Frontal cortex (tissue), 4 donors: ENCODE results near the gene TENM4. TPM values are rescaled to one million over a fixed set of nuclear protein-coding genes. Genes with fewer than 3 reads are reported as not detected.

Experiments
- DNase-seq, 2 donors: peaks; one replicate each; pipeline ENCODE4 v3.0.0; 2012; ENCODE audit warnings: low spot score in 2 of 2
- FAIRE-seq: peaks from 2 replicates; lab custom pipeline; 2012; peaks lifted over from hg19 to GRCh38; lab: Jason Lieb, UNC
- total RNA-seq: library from RNA; depleted of rRNA; stranded (reverse); fragments of >200 nt; gene quantifications from one replicate; pipeline ENCODE4 v1.2.3, GENCODE V29; 2014
- donor health status: control.
- donor health status: control.
- donor health status: control.

Gene TENM4
- total RNA-seq, 1 donor from 2014 or later, result 55.0 TPM

GRCh38 chr11:78801161-78801884, 639.5 kb downstream of the TENM4 start:
- FAIRE-seq (no peak), DNase-seq (no peak)

GRCh38 chr11:78800756-78801155, 640.1 kb downstream of the TENM4 start:
- no peak for DNase-seq
- FAIRE-seq, result no peak

- DNase-seq (no peak), FAIRE-seq (no peak)
These were observed 640.6 kb downstream of the TENM4 start for GRCh38 chr11:78800096-78800690.

- FAIRE-seq, result no peak
- peak in 1 of 2 donors; percentile 33 for DNase-seq
These were observed 642.2 kb downstream of the TENM4 start for GRCh38 chr11:78798663-78799062.

GRCh38 chr11:78797559-78797958, 643.3 kb downstream of the TENM4 start:
- no peak for DNase-seq
- FAIRE-seq, result no peak

GRCh38 chr11:78796956-78797355, 643.9 kb downstream of the TENM4 start:
- no peak for DNase-seq
- FAIRE-seq, result no peak

- DNase-seq (no peak), FAIRE-seq (no peak)
These were observed 645.1 kb downstream of the TENM4 start for GRCh38 chr11:78795621-78796261.

- DNase-seq (no peak), FAIRE-seq (no peak)
These were observed 648.9 kb downstream of the TENM4 start for GRCh38 chr11:78791964-78792363.

GRCh38 chr11:78791254-78791653, 649.6 kb downstream of the TENM4 start:
- DNase-seq (no peak), FAIRE-seq (no peak)

GRCh38 chr11:78790784-78791183, 650.0 kb downstream of the TENM4 start:
- DNase-seq, result no peak
- FAIRE-seq, result no peak

GRCh38 chr11:78789375-78789774, 651.5 kb downstream of the TENM4 start:
- no peak for FAIRE-seq
- no peak for DNase-seq

GRCh38 chr11:78788533-78788932, 652.3 kb downstream of the TENM4 start:
- DNase-seq (no peak), FAIRE-seq (no peak)

- DNase-seq, result peak in 1 of 2 donors; percentile 45
- no peak for FAIRE-seq
These were observed 653.1 kb downstream of the TENM4 start for GRCh38 chr11:78787696-78788095.

GRCh38 chr11:78786746-78787145, 654.1 kb downstream of the TENM4 start:
- FAIRE-seq, result no peak

GRCh38 chr11:78786086-78786485, 654.7 kb downstream of the TENM4 start:
- FAIRE-seq, result no peak
- DNase-seq, result no peak

More at GRCh38 chr11:78786746-78787145, 654.1 kb downstream of the TENM4 start:
- no peak for DNase-seq

- FAIRE-seq (no peak), DNase-seq (no peak)
These were observed 656.3 kb downstream of the TENM4 start for GRCh38 chr11:78784321-78785061.

- no peak for FAIRE-seq
- no peak for DNase-seq
These were observed 657.0 kb downstream of the TENM4 start for GRCh38 chr11:78783846-78784245.

GRCh38 chr11:78783301-78783700, 657.5 kb downstream of the TENM4 start:
- DNase-seq (no peak), FAIRE-seq (no peak)

- FAIRE-seq (no peak), DNase-seq (no peak)
These were observed 658.1 kb downstream of the TENM4 start for GRCh38 chr11:78782725-78783124.

- DNase-seq (no peak), FAIRE-seq (no peak)
These were observed 659.9 kb downstream of the TENM4 start for GRCh38 chr11:78780889-78781288.
